Fibroblast of lung (primary cell): ENCODE measurements around the gene LTN1. TPM values are rescaled to one million over a fixed set of nuclear protein-coding genes. Genes with fewer than 3 reads are reported as not detected.

ENCODE experiments used
- DNase-seq, 2 donors: peaks; one replicate each; pipeline versions ENCODE4 v3.0.0 to v3.0.0-alpha.2; 2010; ENCODE audit warnings: low read depth in 2 of 2
- H2AFZ ChIP-seq: 2 replicates; pipeline ENCODE4 v1.5.1; 2012; ENCODE audit warnings: low read length, control low read depth, inconsistent platforms
- H3K27ac ChIP-seq: 2 replicates; pipeline ENCODE4 v1.5.1; 2011; ENCODE audit warnings: low read length, control low read depth; ENCODE audit not compliant: insufficient read depth
- H3K27me3 ChIP-seq: 2 replicates; pipeline ENCODE4 v1.5.1; 2011; ENCODE audit warnings: mild to moderate bottlenecking, low read length; ENCODE audit not compliant: control insufficient read depth, insufficient read depth
- H3K36me3 ChIP-seq: 2 replicates; pipeline ENCODE4 v1.5.1; 2011; ENCODE audit warnings: low read length; ENCODE audit not compliant: control insufficient read depth, insufficient read depth
- H3K4me1 ChIP-seq: 2 replicates; pipeline ENCODE4 v1.5.1; 2011; ENCODE audit warnings: low read length; ENCODE audit not compliant: control insufficient read depth, insufficient read depth; ENCODE audit errors: extremely low read depth
- H3K4me2 ChIP-seq: 2 replicates; pipeline ENCODE4 v1.5.1; 2011; ENCODE audit warnings: low read length, control low read depth; ENCODE audit not compliant: insufficient read depth; ENCODE audit errors: extremely low read depth
- H3K4me3 ChIP-seq, 4 experiments: fragments of 200-600 bp in 1 of 4; sonication (generic) in 1 of 4; replicated peaks in 1 of 4; 2 replicates each; pipeline ENCODE4 v1.5.1; 2011 to 2016; ENCODE audit warnings: low read length in 4 of 4, low read depth in 3 of 4, mild to moderate bottlenecking in 3 of 4, control low read depth in 2 of 4, inconsistent platforms in 1 of 4, mixed read lengths in 1 of 4; ENCODE audit not compliant: insufficient read depth in 1 of 4; ENCODE audit errors: control extremely low read depth in 1 of 4
- H3K79me2 ChIP-seq: 2 replicates; pipeline ENCODE4 v1.5.1; 2012; ENCODE audit warnings: mild to moderate bottlenecking, low read length, inconsistent platforms; ENCODE audit not compliant: control insufficient read depth, insufficient read depth
- H3K9ac ChIP-seq: 2 replicates; pipeline ENCODE4 v1.5.1; 2011; ENCODE audit warnings: mild to moderate bottlenecking, low read length, control low read depth; ENCODE audit not compliant: insufficient read depth
- H3K9me3 ChIP-seq: 2 replicates; pipeline ENCODE4 v1.5.1; 2012; ENCODE audit warnings: low read depth, low read length; ENCODE audit not compliant: control insufficient read depth, insufficient read depth
- H4K20me1 ChIP-seq: 2 replicates; pipeline ENCODE4 v1.5.1; 2011; ENCODE audit warnings: low read length; ENCODE audit not compliant: control insufficient read depth, insufficient read depth; ENCODE audit errors: extremely low read depth
- EZH2 ChIP-seq: IDR thresholded peaks from 2 replicates; pipeline ENCODE4 v1.5.1; 2012; ENCODE audit warnings: low read length, control low read depth, mild to moderate bottlenecking; ENCODE audit errors: missing control alignments
- polyA plus RNA-seq, 2 donors: library from polyadenylated mRNA; depleted of rRNA in 1 of 2; stranded (reverse) in 1 of 2; unstranded in 1 of 2; fragments of >200 nt; gene quantifications; 2 replicates each; pipeline ENCODE4 v1.2.1, GENCODE V29; 2011 to 2012; ENCODE audit warnings: missing spikeins in 1 of 2
- total RNA-seq: library from RNA; depleted of rRNA; stranded (reverse); fragments of >200 nt; gene quantifications from 2 replicates; pipeline ENCODE4 v1.2.1, GENCODE V29; 2014
- TF ChIP-seq, protein P1 (sequence below), 2 donors: IDR thresholded peaks in 1 of 2; conservative IDR thresholded peaks in 1 of 2; 1 replicate in 1 of 2; 2 replicates in 1 of 2; pipeline ENCODE4 v1.5.1; 2011 to 2012; ENCODE audit warnings: low read length in 2 of 2, control low read depth in 1 of 2, inconsistent platforms in 1 of 2, low read depth in 1 of 2, mild to moderate bottlenecking in 1 of 2

Gene LTN1
- total and polyA plus RNA-seq, 2 donors (not counting 1 experiment from before 2014, with no cell fraction given) = 12.6 to 22.3 TPM

DNA sequence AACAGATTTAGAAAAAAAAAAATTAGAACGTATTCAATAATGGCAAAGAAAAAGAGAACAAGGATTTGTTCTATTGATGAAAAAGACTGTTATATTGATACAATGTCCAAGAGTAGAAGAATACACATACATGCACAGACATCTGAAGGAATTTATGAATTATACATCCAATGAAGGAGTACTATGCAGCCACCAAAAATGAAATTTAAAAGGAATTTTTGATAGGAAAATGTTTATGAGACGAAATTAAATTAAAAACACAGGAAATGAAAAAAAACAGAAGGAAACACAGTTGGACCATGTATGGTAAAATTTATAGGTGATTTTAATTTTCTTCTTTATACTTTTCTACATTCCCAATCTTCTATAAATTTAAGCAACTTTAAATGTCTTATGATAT lies 110.3 kb downstream of the LTN1 start:
- Histone ChIP-seq H3K4me2 (no peak overlapping the region), H4K20me1 (no peaks in the 10 kb centered on the region), H3K27ac (no peak overlapping the region), H3K9me3 (no peaks in the 10 kb centered on the region), H2AFZ (no peak overlapping the region), H3K4me3 (no peak overlapping the region), H3K79me2 (no peaks in the 10 kb centered on the region), H3K27me3 (no peaks in the 10 kb centered on the region), H3K9ac (no peak overlapping the region), H3K36me3 (no peaks in the 10 kb centered on the region), H3K4me1 (peaks cover 2% of the 10 kb centered on the region)
- no peak for DNase-seq
- TF ChIP-seq, protein P1, sequence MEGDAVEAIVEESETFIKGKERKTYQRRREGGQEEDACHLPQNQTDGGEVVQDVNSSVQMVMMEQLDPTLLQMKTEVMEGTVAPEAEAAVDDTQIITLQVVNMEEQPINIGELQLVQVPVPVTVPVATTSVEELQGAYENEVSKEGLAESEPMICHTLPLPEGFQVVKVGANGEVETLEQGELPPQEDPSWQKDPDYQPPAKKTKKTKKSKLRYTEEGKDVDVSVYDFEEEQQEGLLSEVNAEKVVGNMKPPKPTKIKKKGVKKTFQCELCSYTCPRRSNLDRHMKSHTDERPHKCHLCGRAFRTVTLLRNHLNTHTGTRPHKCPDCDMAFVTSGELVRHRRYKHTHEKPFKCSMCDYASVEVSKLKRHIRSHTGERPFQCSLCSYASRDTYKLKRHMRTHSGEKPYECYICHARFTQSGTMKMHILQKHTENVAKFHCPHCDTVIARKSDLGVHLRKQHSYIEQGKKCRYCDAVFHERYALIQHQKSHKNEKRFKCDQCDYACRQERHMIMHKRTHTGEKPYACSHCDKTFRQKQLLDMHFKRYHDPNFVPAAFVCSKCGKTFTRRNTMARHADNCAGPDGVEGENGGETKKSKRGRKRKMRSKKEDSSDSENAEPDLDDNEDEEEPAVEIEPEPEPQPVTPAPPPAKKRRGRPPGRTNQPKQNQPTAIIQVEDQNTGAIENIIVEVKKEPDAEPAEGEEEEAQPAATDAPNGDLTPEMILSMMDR (conservative IDR thresholded peaks at IDR 0.05 in 1 of 2, IDR thresholded peaks at IDR 0.05 in 1 of 2; ENCODE audit: low read depth in 1 of 2, low read length in 2 of 2) = no peak
- TF ChIP-seq EZH2 = no peak

Other genes starting within 250 kb of the LTN1 start
- 15.2 and 17.2 TPM in 2 replicates for gene RWDD2B, start 26.5 kb upstream of the LTN1 start, total RNA-seq
- 26.5 and 31.1 TPM in 2 replicates for gene RWDD2B, start 26.5 kb upstream of the LTN1 start, polyA plus RNA-seq
- 32.2 and 32.6 TPM in 2 replicates for gene USP16, start 31.8 kb upstream of the LTN1 start, total RNA-seq
- gene USP16, start 31.8 kb upstream of the LTN1 start, polyA plus RNA-seq = 28.6 and 34.4 TPM in 2 replicates
- gene CCT8, start 80.8 kb upstream of the LTN1 start, total RNA-seq = 207 and 230 TPM in 2 replicates
- 209 and 286 TPM in 2 replicates for gene CCT8, start 80.8 kb upstream of the LTN1 start, polyA plus RNA-seq
- 50.6 and 176 TPM in 2 replicates for gene MAP3K7CL, start 137.8 kb upstream of the LTN1 start, total RNA-seq
- 58.3 and 91.7 TPM in 2 replicates for gene MAP3K7CL, start 137.8 kb upstream of the LTN1 start, polyA plus RNA-seq